ENCODE measurements around the gene TMCO4. TPM values are rescaled to one million over a fixed set of nuclear protein-coding genes. Genes with fewer than 3 reads are reported as not detected.

Gene TMCO4
- total and polyA plus RNA-seq, 2 of the 8 experiments (the other 6 are each of a cell fraction or from before 2014, with no cell fraction given) = 3.0 to 3.1 TPM

GRCh38 chr1:19772053-19772452 lies 27.7 kb downstream of the TMCO4 start:
- FAIRE-seq (no peak), DNase-seq (ENCODE audit: low read depth in 1 of 2, low spot score in 2 of 2) (no peak)
- Histone ChIP-seq H3K23ac (ENCODE audit: insufficient read length) (no peak overlapping the region), H2BK5ac (ENCODE audit: low read depth, low read length) (no peak overlapping the region), H3K9me3 (ENCODE audit: insufficient read depth in 2 of 2, low read depth in 1 of 2, low read length in 1 of 2) (no peaks in the 10 kb centered on the region), H2BK20ac (ENCODE audit: low read length) (no peak overlapping the region), H3K27ac (ENCODE audit: low read depth, low read length) (no peak overlapping the region), H3K27me3 (replicated peaks in 1 of 4; ENCODE audit: control insufficient read depth in 3 of 4, extremely low read depth in 1 of 4, insufficient read depth in 3 of 4, low read length in 3 of 4) (no peaks in the 10 kb centered on the region), H2AFZ (ENCODE audit: low read length) (no peak overlapping the region), H3K18ac (ENCODE audit: extremely low read depth, low read length) (no peak overlapping the region), H3K4ac (replicated peaks; ENCODE audit: insufficient read length, low read depth, low read length) (no peak overlapping the region), H3K14ac (ENCODE audit: insufficient read length) (no peak overlapping the region), H3K79me2 (ENCODE audit: control insufficient read depth in 1 of 2, insufficient read depth in 2 of 2, low read length in 2 of 2) (no peaks in the 10 kb centered on the region), H3K4me2 (ENCODE audit: insufficient read depth in 1 of 2, low read depth in 2 of 2, low read length in 2 of 2) (no peak overlapping the region), H2AK5ac (ENCODE audit: low read depth, low read length) (no peak overlapping the region), H4K5ac (ENCODE audit: insufficient read length, low read depth, low read length) (no peak overlapping the region), H2BK120ac (replicated peaks; ENCODE audit: low read depth, low read length) (no peak overlapping the region), H3K79me1 (ENCODE audit: low read depth, low read length) (no peaks in the 10 kb centered on the region), H4K20me1 (replicated peaks in 1 of 2; ENCODE audit: control insufficient read depth in 1 of 2, insufficient read depth in 2 of 2, low read length in 2 of 2) (no peaks in the 10 kb centered on the region), H2BK15ac (ENCODE audit: low read length) (no peak overlapping the region), H3K36me3 (ENCODE audit: control insufficient read depth in 2 of 4, insufficient read depth in 4 of 4, low read length in 3 of 4) (no peaks in the 10 kb centered on the region), H4K8ac (ENCODE audit: extremely low read depth, insufficient read depth, low read length) (no peak overlapping the region), H3K4me3 (ENCODE audit: extremely low read depth in 1 of 4, insufficient read depth in 2 of 4, low read depth in 3 of 4, low read length in 4 of 4) (no peak overlapping the region), H4K91ac (replicated peaks; ENCODE audit: insufficient read length, low read length) (no peak overlapping the region), H3K4me1 (replicated peaks in 1 of 4; ENCODE audit: control insufficient read depth in 3 of 4, insufficient read depth in 4 of 4, low read length in 3 of 4) (peaks cover 6 to 19% (median 14%) of the 10 kb centered on the region in 4 experiments), H3K56ac (replicated peaks; ENCODE audit: insufficient read length, low read depth, low read length) (no peak overlapping the region), H3K9ac (replicated peaks in 1 of 4; ENCODE audit: extremely low read depth in 1 of 4, low read depth in 3 of 4, low read length in 3 of 4) (no peak overlapping the region), H2BK12ac (ENCODE audit: low read depth, low read length) (no peak overlapping the region), H3K23me2 (ENCODE audit: low read depth, low read length) (no peaks in the 10 kb centered on the region)
- CTCF ChIA-PET (ENCODE audit: partially characterized antibody) = interaction anchor here (0.9 to 9.2 kb wide), 14 partner anchors 10 to 110 kb away, joined by 3 to 74 read pairs (median 3); no protein-coding TSS in a partner anchor
- POLR2A ChIA-PET (ENCODE audit: partially characterized antibody) = interaction anchor here (0.6 to 1.5 kb wide), 3 partner anchors 10 to 111 kb away, joined by 3 to 5 read pairs (median 3); no protein-coding TSS in a partner anchor
- 81% methylated on average over 9 of the region's 9 CpGs; no CpG with 5 or more reads in 1 of the 2 experiments for WGBS, 2 experiments (ENCODE audit: extremely low coverage in 1 of 2, insufficient coverage in 1 of 2, insufficient read length in 1 of 2, insufficient replicate concordance in 2 of 2, low coverage in 1 of 2, low lambda C conversion rate in 2 of 2, missing lambda C conversion rate in 1 of 2)
- TF ChIP-seq CTCF (IDR thresholded peaks at IDR 0.05; ENCODE audit: control extremely low read depth in 1 of 3, insufficient read depth in 1 of 3, low read depth in 1 of 3, low read length in 3 of 3) (peak; percentile 38 to 49 (median 46)), POLR2AphosphoS5 (IDR thresholded peaks at IDR 0.05; ENCODE audit: low read depth, low read length) (no peak), RAD21 (IDR thresholded peaks at IDR 0.05 in 1 of 2, conservative IDR thresholded peaks at IDR 0.05 in 1 of 2; ENCODE audit: low read depth in 2 of 2, low read length in 2 of 2) (peak; percentile 47 to 62), ZNF274 (IDR thresholded peaks at IDR 0.05; ENCODE audit: borderline replicate concordance, extremely low read depth, low read length) (no peak), CBX8 (IDR thresholded peaks at IDR 0.05; ENCODE audit: borderline replicate concordance, low read depth, low read length) (no peak)

Data from H1 (cell line).